Measurements from ENCODE around the gene LAMA5.

The LAMA5 gene

GRCh38 chr20:62302341-62303061, 64.6 kb downstream of the LAMA5 start, which contains the start of gene ADRM1:
ADRM1 (plus strand) TSS chr20:62302997; CDS start chr20:62303569, 572 bp downstream.
- peak; percentile 98 to 99 for DNase-seq

GRCh38 chr20:62301773-62302340, 65.3 kb downstream of the LAMA5 start:
- DNase-seq, result peak; percentile 97 to 98

GRCh38 chr20:62301111-62301668, 65.9 kb downstream of the LAMA5 start:
- DNase-seq, result no peak

GRCh38 chr20:62300319-62300718, 66.8 kb downstream of the LAMA5 start:
- DNase-seq, result no peak

- DNase-seq, result no peak
These were observed 67.4 kb downstream of the LAMA5 start for GRCh38 chr20:62299666-62300236.

- no peak for DNase-seq
These were observed 68.4 kb downstream of the LAMA5 start for GRCh38 chr20:62298577-62299249.

GRCh38 chr20:62297449-62298227, 69.5 kb downstream of the LAMA5 start:
- no peak for DNase-seq

- DNase-seq, result no peak
These were observed 70.2 kb downstream of the LAMA5 start for GRCh38 chr20:62296724-62297448.

GRCh38 chr20:62294516-62294915, 72.6 kb downstream of the LAMA5 start:
- DNase-seq, result no peak

- no peak for DNase-seq
These were observed 73.2 kb downstream of the LAMA5 start for GRCh38 chr20:62293946-62294345.

- no peak for DNase-seq
These were observed 73.9 kb downstream of the LAMA5 start for GRCh38 chr20:62293111-62293784.

- no peak for DNase-seq
These were observed 75.0 kb downstream of the LAMA5 start for GRCh38 chr20:62292108-62292507.

GRCh38 chr20:62291251-62292066, 75.7 kb downstream of the LAMA5 start:
- no peak for DNase-seq

- no peak for DNase-seq
These were observed 77.2 kb downstream of the LAMA5 start for GRCh38 chr20:62289898-62290297.

- DNase-seq, result no peak
These were observed 78.0 kb downstream of the LAMA5 start for GRCh38 chr20:62289131-62289530.

- DNase-seq, result no peak
These were observed 78.5 kb downstream of the LAMA5 start for GRCh38 chr20:62288535-62289105.

- no peak for DNase-seq
These were observed 79.2 kb downstream of the LAMA5 start for GRCh38 chr20:62287759-62288534.

- no peak for DNase-seq
These were observed 80.0 kb downstream of the LAMA5 start for GRCh38 chr20:62287129-62287528.

- DNase-seq, result no peak
These were observed 80.5 kb downstream of the LAMA5 start for GRCh38 chr20:62286493-62287064.

Data from inflammatory macrophage (primary cell).